HepG2 (cell line): ENCODE measurements around the gene ZNF629. TPM values are rescaled to one million over a fixed set of nuclear protein-coding genes. Genes with fewer than 3 reads are reported as not detected.
A peak's percentile ranks its signal among the peaks of the same experiment; 100 is the strongest.

ENCODE experiments used
- ATAC-seq: fragments of 200-7000 bp; cut with Tn5 transposase; 3 replicates; pipeline ENCODE4 v1.9.1; 2020; ENCODE audit warnings: mild to moderate bottlenecking, moderate library complexity
- BruUV-seq: library from RNA; stranded (reverse); fragments of 400-500 nt; replicated peaks from 2 replicates; lab custom pipeline; 2021; lab: Mats Ljungman, UMichigan
- CTCF ChIA-PET: fragments of 300-600 bp; formaldehyde crosslinking; extraction: SDS; loops from one replicate; lab custom pipeline; 2021; ENCODE audit warnings: low total read pairs, inconsistent platforms, low intra/inter-chr PET ratio; lab: Yijun Ruan, JAX
- POLR2A ChIA-PET: fragments of 350-600 bp; sonication (Branson Sonifier 250); formaldehyde crosslinking; loops from one replicate; lab custom pipeline; 2020; ENCODE audit warnings: antibody characterized with exemption, inconsistent platforms; lab: Yijun Ruan, JAX
- DNase-seq: peaks from one replicate; pipeline ENCODE4 v3.0.0-alpha.2; 2015; ENCODE audit warnings: low spot score
- FAIRE-seq: peaks from 3 replicates; lab custom pipeline; 2011; peaks lifted over from hg19 to GRCh38; lab: Jason Lieb, UNC
- H2AFZ ChIP-seq: one replicate; pipeline ENCODE4 v1.6.1; 2011; ENCODE audit warnings: low read length, inconsistent platforms
- H3K27ac ChIP-seq: fragments of 300-600 bp; 3 replicates; pipeline ENCODE4 v1.8.0; 2011; ENCODE audit warnings: mixed run types, mild to moderate bottlenecking, mixed read lengths, low read length, inconsistent platforms; ENCODE audit not compliant: insufficient read depth; ENCODE audit errors: extremely low read length
- H3K27me3 ChIP-seq, 2 experiments: fragments of 200-600 bp in 1 of 2; 2 replicates in 1 of 2; 3 replicates in 1 of 2; pipeline versions ENCODE4 v1.6.0 to v1.8.0; 2011; ENCODE audit warnings: low read length in 2 of 2, mild to moderate bottlenecking in 2 of 2, moderate library complexity in 2 of 2, inconsistent platforms in 1 of 2; ENCODE audit not compliant: insufficient read depth in 2 of 2, control insufficient read depth in 1 of 2
- H3K36me3 ChIP-seq, 2 experiments: fragments of 200-600 bp in 1 of 2; replicated peaks in 1 of 2; 2 replicates in 1 of 2; 3 replicates in 1 of 2; pipeline versions ENCODE4 v1.5.1 to v1.8.0; 2011; ENCODE audit warnings: low read length in 2 of 2, inconsistent platforms in 1 of 2; ENCODE audit not compliant: insufficient read depth in 2 of 2, control insufficient read depth in 1 of 2
- H3K4me1 ChIP-seq: 2 replicates; pipeline ENCODE4 v1.5.1; 2012; ENCODE audit warnings: low read length, inconsistent platforms; ENCODE audit not compliant: insufficient read depth
- H3K4me2 ChIP-seq: 2 replicates; pipeline ENCODE4 v1.6.0; 2011; ENCODE audit warnings: low read depth, low read length, inconsistent platforms
- H3K4me3 ChIP-seq, 3 experiments: fragments of 200-600 bp in 1 of 3; sonication (generic), shearing (Covaris generic) in 1 of 3; replicated peaks in 1 of 3; 2 replicates each; pipeline ENCODE4 v1.5.1; 2011 to 2016; ENCODE audit warnings: low read length in 3 of 3, inconsistent platforms in 2 of 3, low read depth in 2 of 3, mild to moderate bottlenecking in 2 of 3, control low read depth in 1 of 3, mixed read lengths in 1 of 3; ENCODE audit not compliant: insufficient read depth in 1 of 3
- H3K79me2 ChIP-seq: one replicate; pipeline ENCODE4 v1.6.1; 2011; ENCODE audit warnings: low read length, inconsistent platforms; ENCODE audit not compliant: insufficient read depth
- H3K9ac ChIP-seq: 2 replicates; pipeline ENCODE4 v1.6.0; 2011; ENCODE audit warnings: mild to moderate bottlenecking, low read depth, low read length, inconsistent platforms; ENCODE audit not compliant: insufficient read depth
- H3K9me3 ChIP-seq: 2 replicates; pipeline ENCODE4 v1.5.1; 2012; ENCODE audit warnings: mild to moderate bottlenecking, low read length
- H4K20me1 ChIP-seq: 2 replicates; pipeline ENCODE4 v1.6.0; 2011; ENCODE audit warnings: inconsistent platforms, mild to moderate bottlenecking, low read length, moderate library complexity; ENCODE audit not compliant: insufficient read depth
- CBFB ChIP-seq: sonication (generic); formaldehyde crosslinking; IDR thresholded peaks from 2 replicates; pipeline ENCODE4 v1.4.0; 2020; ENCODE audit warnings: missing genetic modification reagents
- CCAR2 ChIP-seq: fragments of 200-400 bp; formaldehyde crosslinking; optimal IDR thresholded peaks from 2 replicates; pipeline ENCODE3; 2018; ENCODE audit warnings: low read depth, mild to moderate bottlenecking, low read length, moderate library complexity
- DNMT1 ChIP-seq: sonication (generic); formaldehyde crosslinking; IDR thresholded peaks from 2 replicates; pipeline ENCODE4 v1.5.1; 2020; ENCODE audit warnings: mild to moderate bottlenecking, missing genetic modification reagents
- HDAC6 ChIP-seq: fragments of 200-600 bp; sonication (generic); IDR thresholded peaks from 2 replicates; pipeline ENCODE4 v1.7.0; 2017; ENCODE audit warnings: mild to moderate bottlenecking, antibody characterized with exemption, low read length, low read depth
- KDM5A ChIP-seq: fragments of 200-600 bp; sonication (generic); IDR thresholded peaks from 2 replicates; pipeline ENCODE4 v1.7.0; 2018; ENCODE audit warnings: antibody characterized with exemption, mild to moderate bottlenecking, low read length, borderline replicate concordance
- KMT2B ChIP-seq: IDR thresholded peaks from 2 replicates; pipeline ENCODE4 v1.6.1; 2016; ENCODE audit warnings: missing genetic modification reagents, missing compliant biosample characterization
- MAZ ChIP-seq, 2 experiments: sonication (generic) in 1 of 2; formaldehyde crosslinking in 1 of 2; IDR thresholded peaks; 2 replicates each; pipeline versions ENCODE4 v1.5.0 to v1.6.1; 2012 to 2020; ENCODE audit warnings: low read depth in 2 of 2, mild to moderate bottlenecking in 2 of 2, borderline replicate concordance in 1 of 2, improper control_type of control experiment in 1 of 2, low read length in 1 of 2, missing genetic modification reagents in 1 of 2, moderate library complexity in 1 of 2
- PAWR ChIP-seq: sonication (generic); formaldehyde crosslinking; IDR thresholded peaks from 2 replicates; pipeline ENCODE4 v1.4.0; 2020; ENCODE audit warnings: missing genetic modification reagents, mild to moderate bottlenecking, borderline replicate concordance
- POLR2AphosphoS2 ChIP-seq: IDR thresholded peaks from 2 replicates; pipeline ENCODE4 v1.6.1; 2011; ENCODE audit warnings: low read depth, low read length, improper control_type of control experiment
- SIX1 ChIP-seq: sonication (generic); formaldehyde crosslinking; IDR thresholded peaks from 2 replicates; pipeline ENCODE4 v1.4.0; 2020; ENCODE audit warnings: missing genetic modification reagents, borderline replicate concordance
- ZEB1 ChIP-seq: IDR thresholded peaks from 2 replicates; pipeline ENCODE4 v1.6.1; 2012; ENCODE audit warnings: mild to moderate bottlenecking, low read depth, inconsistent platforms; ENCODE audit not compliant: insufficient replicate concordance
- ZFP37 ChIP-seq: sonication (generic); formaldehyde crosslinking; IDR thresholded peaks from 2 replicates; pipeline ENCODE4 v1.4.0; 2020; ENCODE audit warnings: missing genetic modification reagents, borderline replicate concordance
- ZFP82 ChIP-seq: sonication (generic); formaldehyde crosslinking; IDR thresholded peaks from 2 replicates; pipeline ENCODE4 v1.5.1; 2020; ENCODE audit warnings: mild to moderate bottlenecking, missing genetic modification reagents, borderline replicate concordance
- ZNF180 ChIP-seq: sonication (generic); formaldehyde crosslinking; IDR thresholded peaks from 2 replicates; pipeline ENCODE4 v1.4.0; 2020; ENCODE audit warnings: low read depth, missing genetic modification reagents, borderline replicate concordance
- ZNF317 ChIP-seq: sonication (generic); formaldehyde crosslinking; IDR thresholded peaks from 2 replicates; pipeline ENCODE4 v1.5.0; 2020; ENCODE audit warnings: mild to moderate bottlenecking, missing genetic modification reagents
- ZNF558 ChIP-seq: sonication (generic); formaldehyde crosslinking; IDR thresholded peaks from 2 replicates; pipeline ENCODE4 v1.9.0; 2022; ENCODE audit warnings: mild to moderate bottlenecking, missing genetic modification reagents, borderline replicate concordance
- ZNF572 ChIP-seq: sonication (generic); formaldehyde crosslinking; IDR thresholded peaks from 2 replicates; pipeline ENCODE4 v1.5.1; 2020; ENCODE audit warnings: mild to moderate bottlenecking, missing genetic modification reagents
- ZNF577 ChIP-seq: sonication (generic); formaldehyde crosslinking; IDR thresholded peaks from 2 replicates; pipeline ENCODE4 v1.4.0; 2020; ENCODE audit warnings: mild to moderate bottlenecking, low read depth, missing genetic modification reagents, borderline replicate concordance
- WGBS: methylation state at CpG from one replicate; pipeline ENCODE4 v1.1.6; 2017; ENCODE audit warnings: low lambda C conversion rate; 5-methylcytosine and 5-hydroxymethylcytosine counted together
- in situ Hi-C: cut with HindIII; loops from 2 replicates; pipeline ENCODE4 v1.10.0; 2017; ENCODE audit warnings: low pct_unique_long_range_greater_than_20kb; ENCODE audit not compliant: extremely low pct_ligation_motif_present
- intact Hi-C: fragments of 100-400 bp; cut with micrococcal nuclease; formaldehyde crosslinking; loops from one replicate; pipeline ENCODE4 v1.10.0; 2022; ENCODE audit not compliant: unreplicated experiment
- polyA plus RNA-seq, 8 experiments: library from polyadenylated mRNA; depleted of rRNA in 3 of 8; stranded (reverse) in 7 of 8; unstranded in 1 of 8; fragments of >200 nt; fragmentation: Illumina TruSeq in 4 of 8; extraction: Trizol in 4 of 8; gene quantifications; 2 replicates each; pipeline versions ENCODE4 v1.2.1 to v1.2.3, GENCODE V29; 2011 to 2016; ENCODE audit warnings: low read depth in 4 of 8, missing spikeins in 1 of 8, mixed read lengths in 1 of 8; ENCODE audit not compliant: insufficient read depth in 1 of 8
- total RNA-seq, 5 experiments: library from RNA; depleted of rRNA; stranded (reverse); fragments of >200 nt; fragmentation: Illumina TruSeq; extraction: Trizol; gene quantifications; 2 replicates each; pipeline ENCODE4 v1.2.3, GENCODE V29; 2016; ENCODE audit warnings: low read depth in 1 of 5
- TF ChIP-seq, protein P1 (sequence below), 2 experiments: sonication (generic) in 1 of 2; formaldehyde crosslinking in 1 of 2; IDR thresholded peaks; 2 replicates each; pipeline versions ENCODE4 v1.4.0 to v1.6.1; 2018 to 2020; ENCODE audit warnings: missing genetic modification reagents in 2 of 2, borderline replicate concordance in 1 of 2, low read depth in 1 of 2, mild to moderate bottlenecking in 1 of 2, missing biosample characterization in 1 of 2
- TF ChIP-seq, protein P2 (sequence below): sonication (generic); formaldehyde crosslinking; IDR thresholded peaks from 2 replicates; pipeline ENCODE4 v1.4.0; 2020; ENCODE audit warnings: missing genetic modification reagents, borderline replicate concordance

The ZNF629 gene
- total and polyA plus RNA-seq, 2 of the 13 experiments (the other 11 are each of a cell fraction or from before 2014, with no cell fraction given): 6.1 to 16.5 TPM

GRCh38 chr16:30813821-30814189 is 26.8 kb upstream of the ZNF629 start:
- TSS peak; percentile 99 for BruUV-seq
- CTCF ChIA-PET: interaction anchor here (0.6 to 1.8 kb wide), 5 partner anchors 16 to 107 kb away, joined by 3 to 5 read pairs (median 5); partner anchors contain the start of gene ZNF629
- TF ChIP-seq SIX1 (no peak), CBFB (CRISPR knock-in tag) (no peak), ZEB1 (no peak), DNMT1 (CRISPR knock-in tag) (no peak), HDAC6 (no peak), ZFP37 (no peak), CCAR2 (no peak), MAZ (IDR thresholded peaks at IDR 0.05; ENCODE audit: borderline replicate concordance, low read depth, low read length) (no peak), MAZ (CRISPR knock-in tag; IDR thresholded peaks at IDR 0.05; ENCODE audit: low read depth) (no peak), ZNF317 (CRISPR knock-in tag) (no peak), ZNF572 (no peak), PAWR (0 out of 2 replicates have a peak, but pooled peaks have one; percentile 9), ZFP82 (peak; percentile 12; the same call in 1 of the 2 replicates), ZNF180 (CRISPR knock-in tag) (no peak), ZNF558 (CRISPR knock-in tag) (0 out of 2 replicates have a peak, but pooled peaks have one; percentile 9), ZNF577 (CRISPR knock-in tag) (0 out of 2 replicates have a peak, but pooled peaks have one; percentile 16), POLR2AphosphoS2 (no peak), KMT2B (no peak), KDM5A (peak; percentile 55; the same call in 1 of the 2 replicates)
- TF ChIP-seq, protein P1, sequence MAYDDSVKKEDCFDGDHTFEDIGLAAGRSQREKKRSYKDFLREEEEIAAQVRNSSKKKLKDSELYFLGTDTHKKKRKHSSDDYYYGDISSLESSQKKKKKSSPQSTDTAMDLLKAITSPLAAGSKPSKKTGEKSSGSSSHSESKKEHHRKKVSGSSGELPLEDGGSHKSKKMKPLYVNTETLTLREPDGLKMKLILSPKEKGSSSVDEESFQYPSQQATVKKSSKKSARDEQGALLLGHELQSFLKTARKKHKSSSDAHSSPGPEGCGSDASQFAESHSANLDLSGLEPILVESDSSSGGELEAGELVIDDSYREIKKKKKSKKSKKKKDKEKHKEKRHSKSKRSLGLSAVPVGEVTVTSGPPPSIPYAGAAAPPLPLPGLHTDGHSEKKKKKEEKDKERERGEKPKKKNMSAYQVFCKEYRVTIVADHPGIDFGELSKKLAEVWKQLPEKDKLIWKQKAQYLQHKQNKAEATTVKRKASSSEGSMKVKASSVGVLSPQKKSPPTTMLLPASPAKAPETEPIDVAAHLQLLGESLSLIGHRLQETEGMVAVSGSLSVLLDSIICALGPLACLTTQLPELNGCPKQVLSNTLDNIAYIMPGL (CRISPR knock-in tag; IDR thresholded peaks at IDR 0.05; ENCODE audit: borderline replicate concordance in 1 of 2, low read depth in 1 of 2): no peak
- TF ChIP-seq, protein P2, sequence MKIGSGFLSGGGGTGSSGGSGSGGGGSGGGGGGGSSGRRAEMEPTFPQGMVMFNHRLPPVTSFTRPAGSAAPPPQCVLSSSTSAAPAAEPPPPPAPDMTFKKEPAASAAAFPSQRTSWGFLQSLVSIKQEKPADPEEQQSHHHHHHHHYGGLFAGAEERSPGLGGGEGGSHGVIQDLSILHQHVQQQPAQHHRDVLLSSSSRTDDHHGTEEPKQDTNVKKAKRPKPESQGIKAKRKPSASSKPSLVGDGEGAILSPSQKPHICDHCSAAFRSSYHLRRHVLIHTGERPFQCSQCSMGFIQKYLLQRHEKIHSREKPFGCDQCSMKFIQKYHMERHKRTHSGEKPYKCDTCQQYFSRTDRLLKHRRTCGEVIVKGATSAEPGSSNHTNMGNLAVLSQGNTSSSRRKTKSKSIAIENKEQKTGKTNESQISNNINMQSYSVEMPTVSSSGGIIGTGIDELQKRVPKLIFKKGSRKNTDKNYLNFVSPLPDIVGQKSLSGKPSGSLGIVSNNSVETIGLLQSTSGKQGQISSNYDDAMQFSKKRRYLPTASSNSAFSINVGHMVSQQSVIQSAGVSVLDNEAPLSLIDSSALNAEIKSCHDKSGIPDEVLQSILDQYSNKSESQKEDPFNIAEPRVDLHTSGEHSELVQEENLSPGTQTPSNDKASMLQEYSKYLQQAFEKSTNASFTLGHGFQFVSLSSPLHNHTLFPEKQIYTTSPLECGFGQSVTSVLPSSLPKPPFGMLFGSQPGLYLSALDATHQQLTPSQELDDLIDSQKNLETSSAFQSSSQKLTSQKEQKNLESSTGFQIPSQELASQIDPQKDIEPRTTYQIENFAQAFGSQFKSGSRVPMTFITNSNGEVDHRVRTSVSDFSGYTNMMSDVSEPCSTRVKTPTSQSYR: no peak

More at GRCh38 chr16:30813821-30814189, 26.8 kb upstream of the ZNF629 start:
- Histone ChIP-seq H3K9ac (peak overlapping the region; percentile 84), H4K20me1 (no peaks in the 10 kb centered on the region), H2AFZ (no peak overlapping the region), H3K4me2 (peak overlapping the region; percentile 83), H3K4me3 (peak overlapping the region; percentile 38 to 70 (median 59); a peak in 5 of 6 replicates), H3K27ac (peak overlapping the region; percentile 91), H3K9me3 (no peaks in the 10 kb centered on the region), H3K79me2 (no peaks in the 10 kb centered on the region), H3K4me1 (peaks cover 47% of the 10 kb centered on the region), H3K27me3 (no peaks in the 10 kb centered on the region), H3K36me3 (no peaks in the 10 kb centered on the region)
- ATAC-seq: no peak
- 70% methylated on average over 3 of the region's 3 CpGs for WGBS
- POLR2A ChIA-PET: interaction anchor here (0.5 to 3.3 kb wide), 23 partner anchors 8 to 142 kb away, joined by 3 to 49 read pairs (median 6); partner anchors contain the start of genes CTF1, PHKG2 and ZNF629
- intact Hi-C loops: loop anchor here (1.0 to 10.0 kb wide), 4 partner anchors 9 to 69 kb away; partner anchors contain the start of gene PHKG2
- in situ Hi-C loops: no loop called here
- no peak for DNase-seq
- FAIRE-seq: no peak
